ENCODE data around the gene XPNPEP2. TPM values are rescaled to one million over a fixed set of nuclear protein-coding genes. Genes with fewer than 3 reads are reported as not detected.

Gene XPNPEP2
- total RNA-seq, 2 donors from 2014 or later, result 11.3 to 29.3 TPM

- DNase-seq (ENCODE audit: low spot score), result no peak
- intact Hi-C loops (cut with DNase I), result no loop called here
Observed at GRCh38 chrX:129813662-129814368, 75.0 kb downstream of the XPNPEP2 start.

- DNase-seq (ENCODE audit: low spot score), result no peak
- intact Hi-C loops (cut with DNase I), result no loop called here
Observed at GRCh38 chrX:129818123-129818522, 79.3 kb downstream of the XPNPEP2 start.

Other genes with a start within 250 kb of the XPNPEP2 start
- gene SMARCA1, start 215.5 kb upstream of the XPNPEP2 start, total RNA-seq, result 10 to 100 TPM; 29.5 to 32.7 TPM
- gene OCRL, start 198.7 kb upstream of the XPNPEP2 start, total RNA-seq, result 10 to 100 TPM; 24.8 to 25.6 TPM
- gene APLN, start 84.0 kb upstream of the XPNPEP2 start, total RNA-seq, result 1 to 10 TPM; 6.1 to 8.5 TPM
- gene SASH3, start 41.0 kb downstream of the XPNPEP2 start, total RNA-seq, result 10 to 100 TPM; 11.6 to 18.5 TPM
- gene ZDHHC9, start 104.9 kb downstream of the XPNPEP2 start, total RNA-seq, result 10 to 100 TPM; 23.0 to 23.7 TPM
- gene UTP14A, start 167.2 kb downstream of the XPNPEP2 start, total RNA-seq, result 10 to 100 TPM; 13.2 to 14.3 TPM
- 10 to 100 TPM; 14.8 to 17.7 TPM for gene BCORL1, start 243.7 kb downstream of the XPNPEP2 start, total RNA-seq